ENCODE data around the gene HES4. TPM values are rescaled to one million over a fixed set of nuclear protein-coding genes. Genes with fewer than 3 reads are reported as not detected.
A peak's percentile ranks its signal among the peaks of the same experiment; 100 is the strongest.

The HES4 gene
- total and polyA plus RNA-seq, 7 donors, result 2.3 to 21.8 (median 12.3) TPM

DNA sequence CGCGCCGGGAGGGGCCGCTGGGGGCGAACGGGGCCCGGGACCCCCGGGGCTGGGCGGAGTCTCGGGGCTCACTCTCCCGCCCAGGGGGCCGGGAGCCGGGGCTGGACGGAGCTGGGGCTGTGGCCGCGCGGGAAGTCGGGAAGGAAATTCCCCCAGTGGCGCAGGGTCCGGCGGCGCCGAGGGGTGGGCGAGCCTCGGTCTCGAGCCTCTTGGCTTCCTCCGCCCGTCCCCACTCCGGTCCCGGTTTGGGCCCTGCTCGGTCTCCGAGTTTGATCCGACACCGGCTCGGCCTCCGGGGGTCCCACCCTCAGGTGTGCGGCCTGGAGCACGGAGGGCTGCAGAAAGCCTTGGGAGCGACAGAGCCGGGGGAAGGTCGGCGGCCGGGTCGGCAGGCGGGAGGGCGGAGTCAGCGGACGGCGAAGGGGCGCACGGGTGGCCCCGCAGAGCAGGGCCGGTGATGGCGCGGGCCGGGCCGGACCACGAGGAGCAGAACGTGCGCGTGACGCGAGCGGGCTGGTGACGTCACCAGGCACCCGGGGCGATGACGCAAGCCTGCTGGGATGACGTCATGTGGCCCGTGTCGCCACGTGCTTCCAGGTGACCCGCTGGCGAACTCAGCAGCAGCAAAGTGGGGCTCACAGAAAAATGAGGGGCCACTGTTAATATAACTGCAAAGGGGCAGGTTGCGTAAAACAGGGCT is 610 bp upstream of the HES4 start:
- Histone ChIP-seq H3K9me3 (no peaks in the 10 kb centered on the region), H3K4me1 (peaks cover 8% of the 10 kb centered on the region), H3K4me3 (peak overlapping the region; percentile 81), H3K27me3 (ENCODE audit: insufficient read depth in 3 of 3, low read length in 2 of 3) (peaks cover 0 to 10% (median 0%) of the 10 kb centered on the region in 3 donors), H3K27ac (peak overlapping the region; percentile 92), H3K36me3 (ENCODE audit: insufficient read depth in 1 of 2, low read depth in 1 of 2) (no peaks in the 10 kb centered on the region)
- ATAC-seq (peak; percentile 55 to 67 (median 60)), DNase-seq (peak; percentile 74 to 85)
- intact Hi-C loops (cut with DNase I), result no loop called here
- WGBS, 3 donors, result 1% methylated on average over 42 to 75 of the region's 75 CpGs
- no peak for TF ChIP-seq CTCF (IDR thresholded peaks at IDR 0.05)

- ATAC-seq, result no peak
- peaks cover 0 to 10% (median 0%) of the 10 kb centered on the region in 3 donors for H3K27me3 ChIP-seq (ENCODE audit: insufficient read depth in 3 of 3, low read length in 2 of 3)
- 0 to 1% (median 0%) methylated on average over 47 to 86 of the region's 86 CpGs for WGBS, 3 donors
- H3K27ac ChIP-seq, result peak overlapping the region; percentile 92
- H3K4me1 ChIP-seq, result no peaks in the 10 kb centered on the region
- no peak for TF ChIP-seq CTCF (IDR thresholded peaks at IDR 0.05)
- H3K9me3 ChIP-seq, result no peaks in the 10 kb centered on the region
- DNase-seq, result peak; percentile 34 to 63
- peak overlapping the region; percentile 81 for H3K4me3 ChIP-seq
- H3K36me3 ChIP-seq (ENCODE audit: insufficient read depth in 1 of 2, low read depth in 1 of 2), result no peaks in the 10 kb centered on the region
- intact Hi-C loops (cut with DNase I), result loop anchor here in 1 of 2 donors (2.0 kb wide), 1 partner anchor 14 kb away; no protein-coding TSS in a partner anchor
Observed at GRCh38 chr1:998995-999724, 737 bp downstream of the HES4 start.

DNA sequence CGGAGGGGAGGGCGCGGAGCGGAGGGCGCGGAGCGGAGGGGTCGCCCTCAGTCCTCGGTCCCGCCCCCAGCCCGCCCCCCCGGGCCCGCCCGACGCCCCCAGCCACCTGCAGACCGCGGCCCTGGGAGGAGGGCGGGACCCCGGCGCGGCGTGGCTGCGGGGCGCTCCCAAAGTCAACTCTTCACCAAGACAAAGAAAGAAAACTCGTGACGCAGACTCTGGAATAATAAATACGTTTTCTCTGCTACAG is 1.2 kb downstream of the HES4 start:
- Histone ChIP-seq H3K27ac (peak overlapping the region; percentile 17), H3K27me3 (ENCODE audit: insufficient read depth in 3 of 3, low read length in 2 of 3) (peaks cover 0 to 10% (median 0%) of the 10 kb centered on the region in 3 donors)
- no peak for TF ChIP-seq CTCF (IDR thresholded peaks at IDR 0.05)

GRCh38 chr1:997993-998744 is 1.7 kb downstream of the HES4 start:
- ATAC-seq (no peak), DNase-seq (peak; percentile 12 to 50)
- no peaks in the 10 kb centered on the region for H3K9me3 ChIP-seq
- H3K4me1 ChIP-seq, result no peaks in the 10 kb centered on the region
- no peaks in the 10 kb centered on the region for H3K36me3 ChIP-seq (ENCODE audit: insufficient read depth in 1 of 2, low read depth in 1 of 2)
- TF ChIP-seq CTCF (IDR thresholded peaks at IDR 0.05), result no peak
- H3K4me3 ChIP-seq, result peak overlapping the region; percentile 81
- peaks cover 0 to 10% (median 0%) of the 10 kb centered on the region in 3 donors for H3K27me3 ChIP-seq (ENCODE audit: insufficient read depth in 3 of 3, low read length in 2 of 3)
- 53 to 64% (median 54%) methylated on average over 59 to 75 of the region's 75 CpGs for WGBS, 3 donors
- no peak overlapping the region for H3K27ac ChIP-seq
- intact Hi-C loops (cut with DNase I), result loop anchor here in 1 of 2 donors (2.0 kb wide), 1 partner anchor 13 kb away; no protein-coding TSS in a partner anchor

More for the DNA sequence above, 1.2 kb downstream of the HES4 start:
- DNase-seq (no peak), ATAC-seq (no peak)
- Histone ChIP-seq H3K9me3 (no peaks in the 10 kb centered on the region), H3K4me3 (peak overlapping the region; percentile 81), H3K36me3 (ENCODE audit: insufficient read depth in 1 of 2, low read depth in 1 of 2) (no peaks in the 10 kb centered on the region), H3K4me1 (no peaks in the 10 kb centered on the region)
- intact Hi-C loops (cut with DNase I), result loop anchor here in 1 of 2 donors (2.0 kb wide), 1 partner anchor 14 kb away; no protein-coding TSS in a partner anchor
- WGBS, 3 donors, result 0 to 12% (median 8%) methylated on average over 4 to 27 of the region's 27 CpGs

All from psoas muscle (tissue), 8 donors.